ENCODE data around the gene EFS.

- TF ChIP-seq CTCF (IDR thresholded peaks at IDR 0.05): no peak
- no peak for TF ChIP-seq POLR2A (IDR thresholded peaks at IDR 0.05)
Observed at GRCh38 chr14:23380976-23381375, 16.0 kb upstream of the EFS start.
